Limb (tissue), 2 donors: ENCODE results near the gene PAX9.
A peak's percentile ranks its signal among the peaks of the same experiment; 100 is the strongest.

Source experiments
- DNase-seq, 2 donors: peaks; one replicate each; pipeline ENCODE4 v3.0.0-alpha.2; 2016; ENCODE audit errors: extremely low spot score in 2 of 2

PAX9 gene

GRCh38 chr14:36655963-36656686 lies 5.5 kb upstream of the PAX9 start:
- DNase-seq, result peak in 1 of 2 donors; percentile 78

DNA sequence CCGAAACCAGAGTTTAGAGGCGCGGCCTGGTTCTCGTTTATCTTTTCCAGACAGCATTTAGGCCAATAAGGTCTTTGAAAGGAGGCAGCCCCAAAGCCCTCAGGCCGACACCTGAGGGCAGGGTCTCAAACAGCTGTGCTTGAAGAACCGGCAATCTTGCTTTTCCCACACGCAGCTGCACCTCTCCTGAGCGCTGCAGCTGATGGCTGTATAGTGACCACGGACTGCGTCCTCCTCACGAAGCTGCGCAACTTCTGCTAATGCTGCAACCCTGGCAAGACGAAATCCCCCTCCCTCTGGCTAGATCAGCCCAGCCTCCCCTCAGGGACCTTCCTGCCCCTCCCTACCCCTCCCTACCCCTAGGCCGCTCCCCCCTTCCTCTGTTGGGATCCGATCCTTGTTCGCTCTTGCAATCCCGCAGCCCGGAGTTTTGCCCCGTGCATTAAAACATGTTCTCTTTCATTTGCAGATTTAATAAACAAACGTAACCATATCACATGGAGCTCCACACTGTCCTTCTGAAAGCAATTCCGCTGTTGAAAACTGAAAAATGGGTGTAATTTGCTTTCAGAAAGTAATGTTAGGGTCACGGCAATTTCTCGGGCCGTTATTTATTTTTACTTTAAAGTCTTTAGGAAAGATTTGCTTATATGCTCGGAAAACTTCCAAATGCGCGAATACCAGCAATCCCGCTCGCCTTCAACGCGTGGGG lies 4.8 kb upstream of the PAX9 start:
- DNase-seq, result peak in 1 of 2 donors; percentile 70

GRCh38 chr14:36657399-36658122 lies 4.1 kb upstream of the PAX9 start:
- peak in 1 of 2 donors; percentile 64 for DNase-seq

GRCh38 chr14:36658123-36659009 lies 3.3 kb upstream of the PAX9 start:
- DNase-seq, result peak in 1 of 2 donors; percentile 60

DNA sequence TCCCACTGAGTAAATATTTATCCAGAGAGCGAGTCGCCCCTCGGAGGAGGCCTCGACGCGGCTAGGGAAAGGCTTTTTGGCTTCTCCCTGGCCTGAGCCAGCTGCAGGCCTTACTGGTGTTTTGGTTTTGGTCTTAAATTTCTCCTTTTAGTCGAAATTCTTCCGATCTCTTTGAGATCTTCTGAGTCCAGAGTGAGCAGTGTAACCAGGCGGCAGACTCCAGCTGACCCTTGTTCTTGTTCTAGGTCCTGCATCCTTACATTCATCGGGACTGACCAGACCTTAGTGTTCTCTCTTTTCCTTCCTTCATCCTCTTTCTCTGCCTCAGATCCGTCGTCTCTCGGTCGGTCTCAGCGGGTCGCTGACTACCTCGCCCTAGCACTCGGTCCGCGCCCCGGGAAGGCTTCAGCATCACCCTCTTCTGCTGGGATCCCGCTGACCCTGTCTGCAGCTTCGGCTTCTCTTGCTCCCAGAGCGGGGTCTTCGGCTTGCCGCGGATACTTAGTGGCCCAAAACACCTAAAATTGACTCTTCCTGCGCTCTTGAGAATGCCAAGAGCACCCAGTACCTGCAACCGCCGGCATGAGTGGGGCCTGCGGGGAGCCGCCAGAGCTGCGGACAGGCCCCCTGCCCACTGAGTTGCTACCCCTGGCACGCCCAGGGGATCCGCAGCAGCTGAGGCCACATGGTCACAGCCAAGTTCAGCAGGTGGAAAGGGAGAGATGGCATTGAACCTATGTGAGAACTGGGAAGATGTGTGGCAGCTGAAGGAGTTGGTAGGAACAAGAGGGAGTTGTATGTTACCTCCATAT lies 2.4 kb upstream of the PAX9 start:
- no peak for DNase-seq

DNA sequence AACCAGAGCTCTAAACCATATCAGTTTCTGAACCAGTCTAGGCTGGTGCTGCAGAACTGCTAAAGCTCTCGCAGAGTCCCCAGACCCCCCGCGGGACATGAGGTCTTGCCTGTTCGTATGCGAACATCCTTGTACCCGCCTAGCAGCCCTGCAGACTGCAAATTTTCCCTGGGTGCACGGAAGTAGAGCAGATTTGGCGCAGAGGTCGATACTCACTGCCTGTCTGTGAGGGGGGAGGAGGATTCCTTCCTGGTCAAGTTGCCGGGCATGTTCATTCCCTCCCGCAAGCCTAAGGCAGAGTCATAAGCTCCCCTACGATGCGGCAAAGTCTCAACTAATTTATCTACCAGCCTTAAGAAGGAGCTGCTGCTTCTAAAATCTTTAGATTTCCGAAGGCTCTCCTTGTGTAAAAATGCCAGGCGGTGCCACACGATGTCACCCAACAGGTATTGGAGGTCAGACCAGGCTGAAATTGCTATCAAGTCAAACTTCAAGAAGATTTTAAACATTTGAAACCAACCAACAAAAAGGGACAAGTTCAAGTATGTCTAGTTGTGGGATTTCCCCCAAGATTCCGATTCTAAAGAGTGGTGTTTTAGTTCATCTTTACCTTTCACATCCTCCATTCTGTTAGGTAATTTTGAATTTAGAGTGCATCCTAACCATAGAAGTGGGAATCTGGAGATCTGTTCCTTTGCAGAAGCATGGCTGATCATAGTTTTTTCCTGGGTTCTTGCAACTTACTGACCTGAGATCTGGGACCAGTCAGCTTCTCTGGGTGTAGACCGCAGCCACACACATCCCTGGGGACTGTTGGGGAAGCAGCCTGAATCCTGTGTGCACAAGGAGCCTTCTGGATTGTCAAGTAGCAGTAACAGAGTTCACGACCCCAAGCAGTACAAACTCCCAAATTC lies 1.6 kb upstream of the PAX9 start:
- DNase-seq, result no peak

DNA sequence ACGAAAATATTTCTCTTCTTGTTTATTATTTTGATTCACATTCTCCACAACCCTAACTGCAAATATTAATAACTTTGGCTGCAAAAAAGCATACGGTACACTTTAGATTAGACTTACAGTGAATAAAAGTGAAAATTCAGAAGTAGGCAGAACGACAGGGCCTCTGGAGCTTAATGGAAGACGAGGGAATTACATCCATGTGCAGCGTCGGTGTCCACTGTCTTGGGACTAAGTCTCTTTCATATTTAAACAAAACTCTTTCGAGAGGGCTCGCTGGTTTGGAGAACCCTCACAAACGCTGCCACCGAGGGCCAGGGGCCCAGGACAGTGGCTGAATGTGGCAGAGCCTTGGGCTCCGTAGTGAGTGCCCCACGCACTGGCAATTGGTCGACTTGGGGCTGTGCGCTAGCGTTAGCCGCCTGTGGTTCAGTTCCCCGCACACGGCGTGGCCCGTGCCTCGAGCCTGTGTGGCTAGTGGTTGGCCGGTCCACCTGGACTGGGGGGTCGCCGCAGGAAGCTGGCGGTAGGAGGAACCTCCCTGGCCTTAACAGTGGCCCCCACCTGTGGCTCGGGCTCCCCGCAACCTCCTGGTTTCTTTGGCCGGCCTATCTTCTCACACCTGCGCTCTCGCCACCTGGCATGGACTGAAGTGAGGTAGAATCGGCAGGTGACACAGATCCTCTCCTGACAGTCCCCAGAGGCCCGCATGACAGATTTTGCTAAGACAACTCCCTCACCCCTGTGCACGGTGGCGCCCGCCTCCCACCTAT lies 739 bp upstream of the PAX9 start:
- DNase-seq, result no peak

DNA sequence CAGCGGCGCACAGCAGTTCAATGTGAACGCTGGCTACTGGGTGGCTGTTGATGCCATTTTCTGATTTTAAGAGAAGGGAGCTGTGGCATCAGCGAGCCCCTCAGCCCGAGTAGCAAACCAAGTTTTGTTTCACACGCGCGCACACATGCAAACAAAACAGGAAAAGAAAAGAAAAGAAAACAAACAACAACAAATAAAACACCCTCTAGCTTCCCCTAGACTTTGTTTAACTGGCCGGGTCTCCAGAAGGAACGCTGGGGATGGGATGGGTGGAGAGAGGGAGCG lies 540 bp downstream of the PAX9 start:
- DNase-seq, result no peak

GRCh38 chr14:36662543-36663403 lies 1.1 kb downstream of the PAX9 start:
- DNase-seq, result peak in 1 of 2 donors; percentile 58

DNA sequence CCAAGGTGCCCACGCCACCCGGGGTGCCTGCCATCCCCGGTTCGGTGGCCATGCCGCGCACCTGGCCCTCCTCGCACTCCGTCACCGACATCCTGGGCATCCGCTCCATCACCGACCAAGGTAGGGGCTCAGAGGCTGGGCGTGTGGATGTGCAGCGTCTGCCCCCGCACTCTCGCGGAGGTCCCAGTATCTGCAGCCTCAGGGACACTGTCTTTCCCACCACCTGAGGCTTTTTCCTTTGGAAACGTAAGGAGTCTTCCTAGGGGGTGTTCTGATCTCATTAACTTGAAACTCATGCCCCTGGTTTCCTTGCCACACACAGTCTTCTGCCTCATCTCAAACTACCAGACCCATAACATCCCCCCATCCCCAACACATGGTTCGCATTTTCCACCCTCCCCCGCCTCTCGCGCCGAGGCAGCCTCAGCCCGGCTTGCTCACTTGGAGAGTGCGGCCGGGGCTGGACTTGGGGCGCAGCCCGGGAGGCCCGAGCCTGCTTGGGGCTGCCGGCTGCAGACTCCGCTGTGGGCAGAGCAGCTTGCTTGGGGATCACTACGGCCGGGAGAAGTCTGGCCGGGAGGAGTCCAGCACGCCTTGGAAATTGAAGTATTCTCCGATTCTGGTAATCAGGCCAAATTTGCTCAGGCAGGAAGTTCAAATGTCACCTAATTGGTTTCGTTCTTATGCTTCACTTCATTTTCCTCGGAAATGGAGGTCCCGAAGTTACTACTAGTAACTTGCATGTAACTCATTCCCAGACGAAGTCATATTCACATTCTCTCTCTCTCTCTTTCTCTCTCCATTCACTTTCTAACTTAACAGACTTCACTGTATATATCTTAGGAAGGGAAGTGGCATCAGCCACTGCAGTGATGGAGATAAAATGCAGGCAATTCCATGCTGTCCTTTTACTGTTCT lies 2.0 kb downstream of the PAX9 start:
- peak in 1 of 2 donors; percentile 66 for DNase-seq

DNA sequence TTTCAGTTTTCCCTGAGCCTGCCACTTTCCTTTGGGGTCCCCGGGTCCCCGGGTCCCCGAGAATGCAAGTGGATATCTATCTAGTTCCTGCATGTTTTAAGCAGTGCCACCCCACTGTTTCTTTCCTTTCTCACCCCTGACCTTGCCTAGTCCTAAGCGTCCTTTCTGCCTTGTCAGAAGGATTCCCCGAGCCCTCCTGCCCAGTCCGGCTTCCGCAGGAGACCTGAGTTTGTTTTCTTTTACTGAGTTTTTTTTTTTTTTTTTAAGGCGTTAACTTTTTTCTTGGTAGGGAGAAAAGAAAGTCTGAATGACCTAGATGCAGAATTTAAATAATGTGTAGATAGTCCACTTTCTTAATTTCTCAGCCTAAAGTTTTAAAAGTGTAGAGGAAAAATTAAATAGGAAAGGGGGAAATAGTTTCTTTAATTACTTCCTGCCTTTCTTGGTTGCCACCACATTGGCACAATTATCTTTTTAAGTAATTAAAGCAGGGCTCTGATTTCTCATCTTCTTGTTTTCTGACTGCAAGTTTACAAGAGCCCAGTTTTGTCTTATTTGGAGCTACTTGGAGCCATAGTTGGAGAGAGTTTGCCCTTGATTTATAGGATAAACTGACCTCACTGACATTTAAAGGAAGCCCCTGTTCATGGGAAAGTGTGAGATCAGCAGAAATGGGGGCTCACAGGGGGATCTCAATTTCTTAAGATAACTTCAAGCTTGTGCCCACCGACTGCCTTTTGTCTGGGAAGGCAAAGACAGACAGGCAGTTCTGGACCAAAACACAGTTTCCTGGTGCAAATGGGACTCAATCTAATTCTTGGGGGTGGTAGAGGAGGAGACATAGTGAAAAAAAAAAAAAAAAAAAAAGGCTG lies 2.9 kb downstream of the PAX9 start:
- DNase-seq, result no peak

DNA sequence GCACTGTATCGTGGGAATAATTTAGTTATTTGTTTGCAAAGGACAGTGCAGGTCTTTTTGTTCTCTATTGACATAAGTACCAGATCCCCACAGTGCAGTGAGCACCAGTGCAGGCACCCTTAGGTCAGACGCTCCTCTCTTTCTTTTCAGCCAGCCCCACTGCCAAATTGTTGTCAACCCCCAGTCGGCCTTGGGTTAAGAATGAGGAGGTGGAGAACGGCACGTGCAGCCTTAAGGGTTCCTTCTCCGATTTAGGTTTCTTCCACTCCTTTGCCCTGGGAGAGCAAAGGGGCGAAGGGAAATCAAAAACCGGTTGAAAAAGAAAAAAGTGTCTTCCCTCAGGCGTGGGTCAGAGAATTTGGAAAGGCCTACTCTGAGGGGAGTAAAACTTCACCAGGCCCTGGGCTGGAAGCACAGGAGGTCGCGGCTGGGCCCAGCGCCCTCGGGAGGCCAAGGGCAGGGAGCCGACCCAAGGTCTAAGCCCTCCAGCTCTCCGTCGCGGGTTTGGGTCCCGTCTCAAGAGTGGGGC lies 4.3 kb downstream of the PAX9 start:
- DNase-seq, result no peak

DNA sequence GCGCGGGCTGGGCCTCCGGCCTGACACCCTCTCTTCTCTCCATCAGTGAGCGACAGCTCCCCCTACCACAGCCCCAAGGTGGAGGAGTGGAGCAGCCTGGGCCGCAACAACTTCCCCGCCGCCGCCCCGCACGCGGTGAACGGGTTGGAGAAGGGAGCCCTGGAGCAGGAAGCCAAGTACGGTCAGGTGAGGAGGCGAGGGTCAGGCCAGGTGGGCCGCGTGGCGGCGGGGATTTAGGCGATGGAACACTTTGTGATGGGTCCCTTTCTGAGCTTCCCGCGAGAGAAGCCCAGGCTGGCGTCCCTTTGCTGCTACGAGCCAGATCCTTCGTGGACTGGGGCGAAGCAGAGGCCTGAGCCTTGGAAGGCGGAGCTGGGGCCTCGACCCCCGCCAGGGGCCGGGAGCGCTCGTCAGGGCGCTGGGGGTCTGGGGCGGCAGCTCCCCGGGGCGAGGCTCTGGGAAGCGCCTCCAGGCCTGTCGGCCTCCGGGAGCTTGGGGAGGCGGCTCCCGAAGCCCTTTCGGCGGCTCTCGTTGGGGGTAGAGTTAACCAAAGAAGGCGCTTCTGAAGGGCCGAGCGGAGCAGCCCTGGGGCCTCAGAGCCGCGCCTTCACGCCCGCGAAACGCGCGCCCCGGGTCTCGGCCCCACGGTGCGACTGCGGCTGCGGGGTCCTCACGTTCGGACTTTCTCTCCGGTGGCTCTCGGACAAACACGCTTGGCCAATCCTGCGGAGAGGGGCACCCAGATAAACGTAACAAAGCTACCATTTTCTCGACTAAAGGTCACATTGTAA lies 5.0 kb downstream of the PAX9 start:
- peak in 1 of 2 donors; percentile 58 for DNase-seq

DNA sequence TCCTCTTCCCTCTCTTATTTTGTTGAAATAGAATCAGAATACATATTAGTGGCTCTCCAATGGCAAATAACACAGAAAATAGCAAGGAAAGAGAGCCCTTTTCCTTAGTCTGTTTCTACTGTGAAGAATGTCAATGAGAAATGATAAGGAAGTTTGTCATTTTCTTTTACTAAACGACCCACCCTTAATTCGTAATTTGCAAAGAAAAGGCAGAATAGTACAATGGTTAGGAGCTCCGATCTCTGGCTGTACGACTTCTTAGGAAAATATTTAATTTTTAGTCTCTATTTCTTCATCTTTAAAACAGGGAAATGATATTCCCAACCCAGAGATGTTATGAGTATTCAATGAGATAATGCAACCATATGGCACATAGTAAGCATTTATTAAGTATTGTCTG lies 6.0 kb downstream of the PAX9 start:
- no peak for DNase-seq

DNA sequence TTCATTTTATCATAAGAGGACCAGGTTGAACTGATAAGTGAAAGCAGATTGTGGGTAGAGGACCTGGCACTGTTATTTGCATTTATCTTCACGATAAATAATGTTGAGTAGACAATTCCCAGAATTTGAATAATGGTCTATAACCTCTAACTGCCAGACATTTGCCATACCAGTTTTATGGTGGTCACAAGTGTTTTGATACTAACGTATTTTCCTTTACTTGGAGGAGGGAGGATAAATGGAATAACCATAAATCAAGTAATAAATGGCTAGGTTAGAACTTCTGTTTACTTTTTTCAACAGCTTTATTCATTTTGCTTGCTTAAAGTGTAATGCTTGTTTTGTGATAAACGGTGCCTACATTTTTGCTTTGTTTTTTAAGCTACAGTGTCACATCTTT lies 9.5 kb downstream of the PAX9 start:
- DNase-seq, result no peak
